ENCODE measurements around the gene GNL2. TPM values are rescaled to one million over a fixed set of nuclear protein-coding genes. Genes with fewer than 3 reads are reported as not detected.

The GNL2 gene
- total RNA-seq, 1 experiment from 2014 or later, result 106 TPM

DNA sequence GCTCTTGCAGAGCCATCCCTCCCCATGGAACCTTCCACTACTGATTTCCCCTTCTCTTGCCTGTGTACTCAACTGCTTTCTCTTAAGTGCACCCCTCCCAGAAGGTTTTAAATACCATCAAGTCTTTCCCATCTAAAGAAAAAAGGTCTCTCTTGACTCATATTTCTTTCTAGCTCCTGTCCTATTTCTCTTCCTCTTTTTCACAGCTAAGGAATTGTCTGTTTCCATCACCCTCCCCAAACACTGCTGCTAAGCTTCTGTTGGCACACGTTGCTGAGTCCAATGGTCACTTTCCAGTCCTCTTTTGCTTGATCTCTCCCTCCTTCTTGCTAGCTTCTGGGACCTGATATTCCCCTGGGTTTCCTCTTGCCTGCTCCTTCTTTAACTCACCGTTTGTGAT lies 13.3 kb upstream of the GNL2 start:
- H3K9me3 ChIP-seq (ENCODE audit: control insufficient read depth, low read depth, low read length), result no peaks in the 10 kb centered on the region
- H3K36me3 Mint-ChIP-seq (ENCODE audit: insufficient read depth in 1 of 3, low read depth in 3 of 3), result no peaks in the 10 kb centered on the region
- H3K27ac Mint-ChIP-seq, result no peak overlapping the region
- H3K23ac ChIP-seq (ENCODE audit: insufficient read length, low read depth, low read length), result no peak overlapping the region
- no peaks in the 10 kb centered on the region for H4K20me1 ChIP-seq (ENCODE audit: control insufficient read depth, insufficient read depth, insufficient read length)
- no peak overlapping the region for H3K18ac ChIP-seq (ENCODE audit: insufficient read length, low read depth, low read length)
- no peak overlapping the region for H3K27ac ChIP-seq (ENCODE audit: insufficient read length, low read depth, low read length)
- WGBS (ENCODE audit: extremely low coverage, insufficient read length, low lambda C conversion rate), result no CpG with 5 or more reads among the region's 2 CpGs
- H2BK120ac ChIP-seq (ENCODE audit: low read depth, low read length, poor library complexity, severe bottlenecking), result no peak overlapping the region
- no peak overlapping the region for H4K5ac ChIP-seq (ENCODE audit: insufficient read length, low read depth, low read length)
- no peak overlapping the region; the same call in 1 of the 2 replicates for H3K14ac ChIP-seq (ENCODE audit: insufficient read depth, low read length)
- no peak overlapping the region for H2BK15ac ChIP-seq (ENCODE audit: low read depth, low read length)
- H3K27me3 ChIP-seq (ENCODE audit: insufficient read depth, low read length), result peaks cover 3% of the 10 kb centered on the region; the same call in 1 of the 2 replicates
- no peaks in the 10 kb centered on the region for H3K9me3 Mint-ChIP-seq
- H2BK5ac ChIP-seq (ENCODE audit: insufficient read length, low read length), result no peak overlapping the region
- TF ChIP-seq, protein P1, sequence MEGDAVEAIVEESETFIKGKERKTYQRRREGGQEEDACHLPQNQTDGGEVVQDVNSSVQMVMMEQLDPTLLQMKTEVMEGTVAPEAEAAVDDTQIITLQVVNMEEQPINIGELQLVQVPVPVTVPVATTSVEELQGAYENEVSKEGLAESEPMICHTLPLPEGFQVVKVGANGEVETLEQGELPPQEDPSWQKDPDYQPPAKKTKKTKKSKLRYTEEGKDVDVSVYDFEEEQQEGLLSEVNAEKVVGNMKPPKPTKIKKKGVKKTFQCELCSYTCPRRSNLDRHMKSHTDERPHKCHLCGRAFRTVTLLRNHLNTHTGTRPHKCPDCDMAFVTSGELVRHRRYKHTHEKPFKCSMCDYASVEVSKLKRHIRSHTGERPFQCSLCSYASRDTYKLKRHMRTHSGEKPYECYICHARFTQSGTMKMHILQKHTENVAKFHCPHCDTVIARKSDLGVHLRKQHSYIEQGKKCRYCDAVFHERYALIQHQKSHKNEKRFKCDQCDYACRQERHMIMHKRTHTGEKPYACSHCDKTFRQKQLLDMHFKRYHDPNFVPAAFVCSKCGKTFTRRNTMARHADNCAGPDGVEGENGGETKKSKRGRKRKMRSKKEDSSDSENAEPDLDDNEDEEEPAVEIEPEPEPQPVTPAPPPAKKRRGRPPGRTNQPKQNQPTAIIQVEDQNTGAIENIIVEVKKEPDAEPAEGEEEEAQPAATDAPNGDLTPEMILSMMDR (conservative IDR thresholded peaks at IDR 0.05), result no peak
- no peaks in the 10 kb centered on the region for H3K4me1 Mint-ChIP-seq
- no peaks in the 10 kb centered on the region for H3K4me1 ChIP-seq (ENCODE audit: insufficient read depth, low read length)
- peaks cover 31% of the 10 kb centered on the region for H3K27me3 Mint-ChIP-seq (ENCODE audit: low read depth)
- H4K8ac ChIP-seq (replicated peaks; ENCODE audit: insufficient read length, low read depth, low read length), result no peak overlapping the region
- H3K4me2 ChIP-seq (ENCODE audit: insufficient read depth, insufficient read length, low read length), result no peak overlapping the region
- H3K4me3 Mint-ChIP-seq, result no peak overlapping the region
- DNase-seq, result no peak
- no peak overlapping the region for H3K56ac ChIP-seq (ENCODE audit: insufficient read length, low read depth, low read length)
- H3K79me2 ChIP-seq (ENCODE audit: insufficient read depth, low read length), result no peaks in the 10 kb centered on the region
- no peak overlapping the region for H2BK12ac ChIP-seq (ENCODE audit: insufficient read length, low read depth, low read length)
- no peak overlapping the region for H3K4ac ChIP-seq (ENCODE audit: low read depth, low read length)
- H2AK5ac ChIP-seq (ENCODE audit: insufficient read length, low read length), result no peak overlapping the region
- H3K23me2 ChIP-seq (ENCODE audit: insufficient read length, low read depth, low read length, poor library complexity, severe bottlenecking), result no peaks in the 10 kb centered on the region
- H2AFZ ChIP-seq (ENCODE audit: low read length), result no peak overlapping the region
- H4K91ac ChIP-seq (ENCODE audit: insufficient read length, low read depth, low read length), result no peak overlapping the region
- no peaks in the 10 kb centered on the region for H3K79me1 ChIP-seq (ENCODE audit: insufficient read depth, low read depth, low read length, poor library complexity, severe bottlenecking)
- no peak overlapping the region for H2BK20ac ChIP-seq (ENCODE audit: low read depth, low read length, poor library complexity, severe bottlenecking)
- H3T11ph ChIP-seq (ENCODE audit: low read length), result no peak overlapping the region
- no peak overlapping the region for H3K9ac ChIP-seq (ENCODE audit: extremely low read depth, insufficient read length, low read length)

Measured in H9 (cell line).